Stimulated activated CD4-positive, alpha-beta T cell treated with anti-CD3 and anti-CD28 coated beads, Interleukin-12 subunit alpha, Interleukin-12 subunit beta, amount 100 ng/mL, for 4 hours (primary cell): ENCODE data around the gene PLEKHG3.

Experiments used
- DNase-seq: peaks from one replicate; pipeline ENCODE4 v3.0.0-alpha.2; 2020

The PLEKHG3 gene

DNA sequence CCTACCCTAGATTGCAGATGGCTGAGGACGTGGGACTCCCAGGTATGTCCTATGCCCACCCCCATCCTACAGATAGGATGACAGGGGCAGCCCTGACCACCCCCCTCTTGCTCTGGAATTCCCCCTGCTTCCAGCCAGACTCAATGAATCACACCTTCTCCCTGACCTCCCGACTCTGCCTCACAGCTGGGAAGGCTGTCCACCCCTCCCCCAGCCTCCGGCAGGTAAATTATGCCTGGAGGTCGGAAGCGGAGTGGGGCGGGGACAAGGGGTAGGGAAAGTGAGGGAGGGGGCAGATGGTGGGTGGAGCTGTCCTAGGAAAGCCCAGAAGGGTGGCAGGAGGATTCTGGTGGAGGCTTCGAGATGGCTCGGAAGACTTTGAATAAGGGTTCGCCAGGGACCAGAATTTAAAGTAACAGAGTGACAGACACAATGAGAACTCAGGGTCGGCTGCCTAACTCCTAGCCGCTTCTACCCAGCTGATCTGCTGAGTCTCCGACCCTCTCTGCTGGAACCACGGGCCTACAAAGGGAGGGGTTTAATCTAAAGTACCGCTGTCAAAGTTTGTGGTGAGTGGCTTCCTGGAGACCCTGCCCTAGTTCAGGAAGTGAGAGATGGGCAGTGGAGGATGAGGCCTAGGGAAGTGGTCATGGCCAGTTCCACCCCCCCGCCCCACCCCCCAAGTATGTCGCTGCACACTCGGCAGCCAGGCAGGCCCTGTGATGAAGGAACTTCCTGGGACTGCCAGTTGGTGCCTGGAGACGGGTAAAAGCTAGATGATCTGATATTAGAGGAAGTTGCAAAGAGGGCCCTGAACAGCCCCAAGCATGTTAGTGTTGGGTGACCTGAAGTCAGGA is 4.2 kb downstream of the PLEKHG3 start:
- no peak for DNase-seq

DNA sequence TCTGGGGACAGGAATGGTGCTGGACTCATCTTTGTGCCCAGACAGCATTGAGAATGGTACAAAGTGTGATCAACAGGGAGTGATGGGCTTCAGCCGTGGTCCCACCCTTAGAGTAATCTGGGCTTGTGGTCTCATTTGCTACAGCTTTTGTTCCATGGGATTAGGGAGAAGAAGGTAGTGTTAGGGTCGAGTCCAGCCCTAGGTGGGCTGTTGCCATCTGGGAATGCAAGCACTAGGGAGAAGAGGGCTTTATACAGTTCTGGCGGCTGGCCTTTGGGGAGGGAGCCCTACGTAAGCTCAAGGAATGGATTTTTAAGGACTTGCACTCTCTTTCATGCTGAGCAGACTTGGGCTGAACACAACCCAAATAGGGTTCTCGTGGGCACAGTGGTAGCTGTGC is 4.9 kb downstream of the PLEKHG3 start:
- no peak for DNase-seq

DNA sequence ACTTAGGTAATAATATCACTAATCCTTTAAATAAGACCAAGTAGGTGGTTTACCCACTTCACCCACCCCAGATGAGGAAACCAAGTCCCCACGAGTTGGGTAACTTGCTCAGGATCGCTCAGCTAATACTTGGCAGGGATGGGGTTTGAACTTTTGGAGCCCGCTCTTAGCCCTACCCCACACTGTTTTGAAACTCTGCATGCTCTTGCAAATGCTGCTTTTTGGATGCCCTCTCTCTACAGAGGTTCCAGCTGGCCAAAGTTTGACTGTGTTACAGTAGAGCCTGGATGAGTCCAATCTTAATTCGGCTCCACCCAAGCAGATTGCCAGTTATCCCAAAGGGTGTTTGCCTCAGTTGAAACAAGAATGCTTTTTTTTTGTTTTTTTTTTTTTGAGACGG is 6.8 kb downstream of the PLEKHG3 start:
- no peak for DNase-seq

DNA sequence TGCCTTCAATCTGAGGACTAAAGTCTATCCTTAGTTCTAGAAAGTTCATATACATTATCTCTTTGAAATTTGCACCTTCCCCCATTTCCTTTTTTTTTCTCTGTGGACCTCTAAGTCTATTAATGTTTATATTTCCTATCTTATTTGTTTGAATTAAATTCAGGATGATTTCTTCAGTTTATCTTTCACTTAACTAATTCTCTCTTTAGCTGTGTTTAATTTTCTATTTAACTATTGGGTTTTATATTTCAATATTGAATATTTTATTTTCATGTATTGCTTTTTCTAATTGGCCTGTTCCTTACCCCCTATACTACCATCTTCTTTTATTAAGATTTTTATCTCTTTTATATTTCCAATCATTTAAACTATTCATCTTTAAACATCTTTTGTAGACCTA is 9.5 kb downstream of the PLEKHG3 start:
- DNase-seq: no peak

DNA sequence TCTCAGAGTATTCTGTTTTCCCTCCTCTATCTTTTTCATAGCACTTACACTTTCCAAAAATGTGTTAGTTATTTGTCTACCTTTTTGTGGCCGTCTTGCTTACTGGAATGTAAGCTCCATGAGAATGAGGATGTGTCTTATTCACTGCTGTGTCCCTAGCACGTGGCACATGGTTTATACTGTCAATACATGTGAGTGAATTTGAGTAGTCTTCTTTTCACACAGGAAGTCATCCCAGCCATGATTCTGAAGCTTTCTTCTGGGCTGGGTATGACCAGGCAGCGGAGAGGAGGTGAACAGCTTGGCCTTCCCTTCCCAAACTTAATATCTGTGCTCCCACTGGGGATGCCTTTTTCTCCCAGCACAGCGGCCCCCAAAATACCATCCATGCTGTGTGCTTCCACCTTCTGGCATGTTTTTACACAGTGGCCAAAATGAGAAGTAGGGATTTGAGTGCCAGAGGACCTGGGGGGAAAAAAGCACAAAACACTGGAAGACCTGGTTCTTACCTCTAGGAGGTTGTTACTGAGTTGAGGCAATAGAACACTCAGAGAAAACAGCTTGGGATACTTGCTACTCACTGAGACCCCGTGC is 10.3 kb downstream of the PLEKHG3 start:
- no peak for DNase-seq

DNA sequence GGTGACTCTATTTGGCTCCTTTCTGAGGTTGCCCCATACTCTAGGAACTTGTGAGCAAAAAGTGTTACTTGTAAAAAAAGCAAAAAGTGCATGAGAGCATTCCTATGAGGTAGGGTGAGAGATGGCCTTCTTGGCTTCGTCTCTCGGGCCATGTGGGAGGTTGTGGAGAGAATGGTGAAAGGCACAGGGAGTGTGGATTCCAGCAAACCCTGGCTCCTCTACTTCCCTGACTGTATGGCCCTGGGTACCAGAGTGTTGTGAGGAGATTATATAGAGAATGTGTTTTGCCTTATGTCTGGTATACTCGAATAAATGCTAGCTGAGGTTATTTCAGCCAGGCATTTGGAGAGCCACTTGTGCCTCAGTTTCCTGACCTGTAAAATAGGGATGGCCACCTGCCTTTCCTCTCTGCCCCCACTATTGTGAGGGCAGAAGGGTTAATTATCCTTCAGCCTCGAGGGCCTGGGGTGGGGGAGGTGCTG is 11.0 kb downstream of the PLEKHG3 start:
- no peak for DNase-seq

DNA sequence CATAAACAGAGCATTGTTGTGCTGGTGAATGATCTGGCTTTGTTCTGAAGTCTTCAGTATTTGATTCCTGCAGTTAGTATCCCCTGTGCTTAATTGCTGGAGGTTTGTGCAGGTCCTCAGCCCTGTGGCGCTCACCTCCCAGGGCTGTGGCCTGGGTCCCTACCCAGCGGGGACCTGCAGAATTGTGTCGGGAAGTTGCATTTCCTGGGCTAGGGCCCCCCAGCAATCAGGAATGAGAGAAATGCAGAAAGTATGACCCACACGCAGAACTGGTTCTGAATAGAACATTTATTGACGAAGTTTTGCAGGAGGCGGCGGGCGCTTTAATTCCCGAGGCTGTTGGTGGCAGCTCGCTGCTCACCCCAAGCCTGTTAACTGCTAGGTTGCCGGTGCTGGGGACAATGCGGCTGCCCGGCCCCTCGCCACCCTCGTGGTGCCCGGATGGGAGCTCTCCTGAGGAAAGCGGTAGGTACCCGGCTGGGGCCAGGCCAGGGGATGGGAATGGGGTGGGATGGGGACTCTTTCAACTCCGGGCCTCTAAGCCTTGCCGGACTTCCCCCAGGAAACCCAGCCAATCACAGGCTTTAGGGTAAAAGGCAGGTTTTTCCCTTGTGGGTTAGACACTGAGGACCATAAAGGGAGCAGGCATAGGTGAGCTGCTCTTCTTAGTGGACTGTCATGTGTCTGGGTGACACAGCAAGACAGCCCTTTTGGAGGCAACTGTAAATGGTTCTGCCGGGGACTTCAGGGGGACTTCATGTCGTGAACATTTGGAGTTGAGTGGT is 11.6 kb downstream of the PLEKHG3 start:
- no peak for DNase-seq

DNA sequence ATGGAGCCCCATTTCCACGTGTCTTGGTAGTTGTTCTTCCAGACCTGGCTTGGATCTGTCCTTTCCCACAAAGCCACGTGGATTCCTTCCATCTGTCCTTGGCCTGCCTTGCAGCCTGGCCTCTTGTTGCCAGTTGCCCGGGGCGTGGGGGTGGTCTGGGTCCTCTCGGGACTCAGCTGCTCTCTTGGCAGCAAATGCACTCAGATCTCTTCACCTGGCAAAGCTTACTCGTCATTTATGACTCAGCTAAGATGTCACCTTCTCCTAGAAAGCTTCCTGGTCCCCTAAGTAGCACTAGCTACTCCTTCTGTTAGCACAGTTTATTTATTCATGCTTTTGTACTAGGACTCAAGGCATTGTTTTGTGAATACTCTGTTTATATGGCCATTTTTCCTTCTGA is 13.6 kb downstream of the PLEKHG3 start:
- no peak for DNase-seq

DNA sequence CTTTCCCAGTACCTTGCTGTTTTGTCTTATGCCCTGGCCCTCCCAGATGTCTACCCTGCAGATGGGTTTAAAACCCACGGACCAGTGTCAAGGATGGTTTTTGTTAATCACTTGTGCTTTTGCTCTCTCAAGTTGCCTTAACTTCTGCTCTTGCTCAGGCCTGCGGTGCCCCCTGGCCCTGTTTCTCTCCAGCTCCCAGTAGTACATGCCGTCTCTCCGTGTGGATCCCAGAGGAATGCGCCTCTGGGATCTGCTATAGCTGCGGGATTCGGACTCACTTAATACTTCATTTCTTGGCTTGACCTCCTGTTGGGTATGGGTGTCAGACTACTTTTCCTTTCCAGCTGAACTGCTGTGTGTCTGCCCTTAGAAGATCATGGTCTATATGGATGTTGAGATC is 14.5 kb downstream of the PLEKHG3 start:
- DNase-seq: no peak

DNA sequence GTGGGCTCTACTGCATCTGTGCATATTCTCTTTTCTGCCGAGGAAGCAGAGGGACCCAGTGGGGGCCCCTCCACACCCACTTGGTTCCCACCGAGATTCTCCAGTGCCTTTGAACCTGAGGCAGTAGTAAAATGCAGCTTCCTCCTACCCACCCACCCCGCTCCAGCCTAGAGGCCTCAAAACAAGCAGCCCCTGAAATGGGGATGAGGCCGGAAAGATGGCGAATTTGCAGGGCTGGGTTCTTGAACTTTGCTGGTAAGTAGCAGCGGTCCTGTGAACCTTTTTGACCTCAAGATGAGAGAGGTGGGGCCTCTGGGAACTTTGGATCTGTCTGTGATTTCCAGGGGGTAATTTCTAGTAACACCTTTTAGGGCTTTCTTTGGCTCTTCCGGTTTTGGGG is 15.4 kb downstream of the PLEKHG3 start:
- no peak for DNase-seq

DNA sequence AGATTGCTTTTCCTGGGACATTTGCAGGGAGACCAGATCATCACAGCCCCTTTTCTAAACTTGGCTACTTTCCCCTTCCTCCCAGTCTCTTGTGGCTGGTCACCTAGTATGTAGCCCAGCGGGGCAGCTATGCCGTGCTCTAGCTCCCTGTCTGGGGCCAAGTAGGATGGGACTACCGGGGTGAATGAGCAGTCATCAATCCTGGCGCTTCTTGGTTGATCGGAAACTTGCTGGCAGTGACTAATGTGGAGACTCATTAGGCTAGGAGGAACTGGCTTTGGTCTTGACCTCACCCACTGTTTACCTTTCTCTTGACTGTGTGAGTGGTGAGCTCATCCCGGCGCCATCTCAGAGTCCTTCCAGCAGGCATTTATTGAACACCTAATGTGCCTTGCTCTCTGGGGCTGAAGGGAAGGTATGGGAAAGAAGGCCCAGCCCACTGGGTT is 15.9 kb downstream of the PLEKHG3 start:
- no peak for DNase-seq

DNA sequence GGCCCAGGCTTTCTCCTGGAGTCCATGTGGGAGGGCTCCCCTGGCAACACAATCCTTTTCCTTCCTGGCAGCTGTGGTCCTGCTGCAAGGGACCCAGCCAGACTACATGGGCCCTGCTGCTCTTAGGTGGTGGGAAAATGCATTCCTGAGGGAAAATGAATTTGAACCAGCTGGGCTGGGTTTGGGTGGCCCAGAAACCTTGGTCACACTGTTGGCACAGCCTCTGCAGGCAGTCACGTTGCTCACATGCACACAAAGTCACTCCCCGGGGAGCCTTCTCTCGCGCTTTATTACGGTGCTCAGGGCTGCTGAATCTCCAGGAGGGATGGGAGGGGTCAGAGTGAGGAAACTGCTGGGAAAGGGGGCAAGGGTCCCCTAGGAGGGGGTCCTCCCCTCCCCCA is 17.2 kb downstream of the PLEKHG3 start:
- no peak for DNase-seq

DNA sequence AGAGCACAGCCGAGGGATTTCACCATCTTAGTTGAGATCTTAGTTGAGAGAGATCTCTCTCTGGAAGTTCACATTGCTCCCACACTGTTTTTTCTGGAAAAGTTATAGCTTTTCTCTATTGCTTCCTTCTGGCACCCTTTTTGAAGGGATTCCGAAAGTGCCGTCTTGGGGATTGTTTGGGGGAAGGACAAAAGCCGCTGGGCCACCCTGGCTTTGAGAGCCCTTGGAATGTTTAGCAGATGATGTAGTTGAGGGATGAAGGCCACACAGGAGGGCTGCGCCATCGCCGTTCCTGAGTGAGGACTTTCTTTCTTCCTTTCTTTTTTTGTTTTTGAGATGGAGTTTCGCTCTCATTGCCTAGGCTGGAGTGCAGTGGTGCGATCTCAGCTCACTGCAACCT is 17.7 kb downstream of the PLEKHG3 start:
- DNase-seq: no peak

DNA sequence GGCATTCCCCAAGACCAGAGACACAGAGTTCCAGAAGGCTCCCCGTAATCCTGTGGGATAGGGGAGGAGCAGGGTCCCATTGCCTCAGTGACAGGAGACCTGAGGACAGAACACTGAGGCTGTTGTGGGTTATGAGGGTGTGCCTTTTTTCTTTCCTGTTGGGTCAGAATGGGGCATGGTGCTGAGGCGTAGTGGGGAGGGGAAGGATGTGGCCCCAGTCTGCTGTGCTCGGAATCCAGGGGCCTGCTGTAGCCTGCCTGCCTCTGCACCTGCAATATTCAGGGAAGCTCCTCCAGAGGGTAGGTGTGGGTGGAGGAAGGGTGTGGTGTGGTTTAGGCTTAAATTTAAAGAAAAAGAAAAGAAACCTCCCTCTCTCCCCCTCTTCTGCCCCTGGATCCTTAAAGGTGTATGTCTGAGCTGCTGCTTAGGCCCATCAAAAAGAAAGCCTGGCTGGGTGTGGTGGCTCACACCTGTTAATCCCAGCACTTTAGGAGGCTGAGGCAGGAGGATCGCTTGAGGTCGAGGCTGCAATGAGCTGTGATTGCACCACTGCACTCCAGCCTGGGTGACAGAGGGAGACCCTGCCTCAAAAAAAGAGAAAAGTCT is 18.7 kb downstream of the PLEKHG3 start:
- DNase-seq: no peak

DNA sequence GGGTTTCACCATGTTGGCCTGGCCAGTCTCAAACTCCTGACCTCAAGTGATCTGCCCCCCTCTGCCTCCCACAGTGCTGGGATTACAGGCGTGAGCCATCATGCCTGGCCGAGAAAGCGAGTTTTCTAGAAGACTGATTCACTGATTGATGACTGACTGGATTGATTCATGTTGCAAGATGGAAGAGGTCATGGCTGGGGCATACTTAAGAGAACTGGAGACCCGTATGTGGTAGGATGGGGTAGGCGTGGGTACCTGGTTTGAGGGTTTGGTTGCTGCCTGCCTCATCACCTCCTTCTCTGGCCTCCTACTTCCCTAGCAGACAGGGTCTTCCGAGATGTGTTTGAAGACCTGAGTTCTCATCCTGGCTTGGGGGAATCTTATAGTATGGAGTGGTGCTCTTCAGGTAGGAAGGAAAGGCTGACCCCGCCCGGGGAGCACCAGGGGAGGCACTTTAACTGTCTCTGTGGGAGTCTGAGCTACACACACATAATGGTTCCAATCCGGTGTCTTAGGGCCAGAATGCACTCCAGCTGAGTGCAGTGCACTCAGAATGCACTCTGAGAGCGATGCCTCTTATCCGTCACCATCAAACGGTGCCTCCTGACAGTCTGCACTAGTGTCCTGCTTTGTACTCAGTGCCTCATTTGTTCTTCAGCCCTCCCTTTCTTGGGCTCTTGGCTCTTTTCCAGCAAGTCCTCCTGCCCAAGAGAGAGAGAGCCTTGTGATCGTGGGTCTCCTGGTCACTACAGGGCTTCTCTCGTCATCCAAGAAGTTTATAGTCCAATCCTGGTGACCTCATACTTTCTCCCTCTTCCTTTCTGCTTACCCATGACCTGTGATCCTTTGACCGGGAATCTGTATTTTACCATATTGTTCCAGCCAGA is 19.7 kb downstream of the PLEKHG3 start:
- no peak for DNase-seq

DNA sequence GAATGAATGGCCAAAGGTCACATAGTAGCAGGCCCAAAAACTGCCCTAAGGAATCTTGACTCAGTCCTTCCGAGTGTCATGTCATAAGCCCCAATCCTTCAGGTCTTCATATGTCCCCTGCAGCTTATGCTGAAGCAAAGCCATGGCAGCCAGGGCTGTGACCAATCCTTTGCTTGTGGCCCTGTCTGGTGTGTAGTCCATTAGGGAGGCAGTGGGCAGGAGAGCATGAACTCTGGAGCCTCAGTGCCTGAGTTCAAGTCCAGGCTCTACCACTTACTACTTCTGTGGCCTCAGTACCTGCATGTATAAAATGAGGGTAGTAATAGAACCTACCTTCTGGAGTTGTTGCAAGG is 20.3 kb downstream of the PLEKHG3 start:
- no peak for DNase-seq

DNA sequence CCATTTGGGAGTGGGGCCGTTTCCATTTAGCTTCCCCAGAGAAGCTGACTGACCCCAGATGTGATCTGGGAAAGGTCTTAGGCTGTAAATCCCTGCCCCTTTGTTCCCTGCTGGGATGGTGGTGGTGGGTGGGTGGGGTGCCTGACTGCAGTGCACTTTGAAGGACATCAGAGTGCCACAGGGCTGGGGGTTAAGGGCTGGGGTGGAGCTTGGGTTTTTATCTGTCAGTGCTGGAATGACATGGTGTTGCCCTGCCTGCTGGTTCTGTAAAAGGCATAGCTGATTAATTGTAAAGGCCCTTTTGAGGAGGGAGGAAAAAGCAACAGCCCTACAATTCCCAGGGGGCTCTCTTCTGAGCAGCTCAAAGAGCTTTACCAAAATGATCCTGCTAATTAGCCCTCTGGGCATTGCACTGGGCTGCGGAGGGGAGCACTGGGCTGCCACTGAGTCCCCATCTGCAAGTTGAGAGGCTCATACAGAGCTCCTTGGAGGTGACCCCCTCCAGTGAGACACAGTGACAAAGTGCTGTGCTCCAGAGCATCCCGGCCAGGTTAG is 21.1 kb downstream of the PLEKHG3 start:
- DNase-seq: no peak

DNA sequence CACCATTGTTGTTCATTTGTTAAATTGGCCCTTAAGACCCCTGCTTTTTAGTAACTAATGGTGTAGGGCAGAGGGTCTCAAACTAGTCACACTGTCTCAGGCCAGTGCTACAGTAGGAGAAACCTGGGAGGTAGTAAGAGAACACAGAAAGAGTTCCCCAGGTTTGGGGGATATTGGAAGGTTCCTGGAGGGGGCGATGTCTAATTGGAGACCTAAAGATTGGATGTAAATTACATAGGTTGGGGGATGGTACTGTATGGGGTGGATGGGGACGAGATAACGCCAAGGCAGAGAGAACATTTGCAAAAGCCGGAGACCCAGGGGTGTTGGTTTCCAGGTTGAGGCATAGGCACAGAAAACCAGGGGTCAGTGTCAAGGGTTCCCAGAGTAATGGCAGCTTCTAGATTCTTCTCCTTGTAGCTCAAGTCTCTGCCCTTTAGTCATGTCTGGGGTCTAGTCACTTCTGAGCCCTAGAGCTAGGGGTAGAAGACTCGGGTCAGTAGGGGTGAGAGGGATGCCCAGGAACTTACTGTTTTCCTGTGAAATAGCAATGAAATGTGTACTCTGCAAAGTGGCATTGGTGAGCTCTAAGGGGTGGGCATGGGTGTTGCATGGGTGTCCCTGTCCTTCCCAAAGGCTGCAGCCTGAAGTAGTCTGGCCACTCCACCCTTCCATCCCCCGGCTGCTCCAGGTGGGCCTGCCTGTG is 21.8 kb downstream of the PLEKHG3 start:
- DNase-seq: no peak

DNA sequence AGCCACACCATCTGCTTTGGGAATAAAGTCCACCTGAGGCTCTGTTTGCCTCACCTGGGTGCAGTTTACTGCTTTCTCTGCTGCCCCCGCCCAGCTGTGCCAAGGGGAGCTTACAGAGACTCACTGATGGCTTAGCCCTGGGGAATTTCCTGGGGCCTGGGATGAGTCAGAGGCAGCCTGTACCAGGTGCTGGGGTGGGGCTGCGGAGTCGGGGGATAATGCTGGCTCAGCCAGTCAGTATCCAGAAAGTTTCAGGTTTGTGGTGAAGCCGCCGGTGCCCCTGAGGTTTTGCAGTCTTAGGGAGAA is 22.3 kb downstream of the PLEKHG3 start:
- peak; percentile 18 for DNase-seq

DNA sequence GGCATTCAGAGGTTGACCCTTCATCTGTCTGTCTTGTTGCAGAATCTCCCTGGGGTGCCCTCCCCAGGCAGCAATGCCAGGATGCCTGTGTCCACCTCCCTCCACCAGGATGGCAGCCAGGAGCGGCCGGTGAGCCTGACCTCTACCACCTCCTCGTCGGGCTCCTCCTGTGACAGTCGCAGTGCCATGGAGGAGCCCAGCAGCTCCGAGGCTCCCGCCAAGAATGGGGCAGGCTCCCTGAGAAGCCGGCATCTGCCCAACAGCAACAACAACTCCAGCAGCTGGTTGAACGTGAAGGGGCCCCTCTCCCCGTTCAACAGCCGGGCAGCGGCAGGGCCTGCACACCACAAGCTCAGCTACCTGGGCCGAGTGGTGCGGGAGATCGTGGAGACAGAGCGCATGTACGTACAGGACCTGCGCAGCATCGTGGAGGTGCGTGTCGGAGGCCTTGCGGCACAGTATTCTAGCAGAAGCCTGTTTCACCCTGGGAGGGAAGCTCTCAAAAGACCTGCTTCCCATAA is 23.4 kb downstream of the PLEKHG3 start:
- no peak for DNase-seq

DNA sequence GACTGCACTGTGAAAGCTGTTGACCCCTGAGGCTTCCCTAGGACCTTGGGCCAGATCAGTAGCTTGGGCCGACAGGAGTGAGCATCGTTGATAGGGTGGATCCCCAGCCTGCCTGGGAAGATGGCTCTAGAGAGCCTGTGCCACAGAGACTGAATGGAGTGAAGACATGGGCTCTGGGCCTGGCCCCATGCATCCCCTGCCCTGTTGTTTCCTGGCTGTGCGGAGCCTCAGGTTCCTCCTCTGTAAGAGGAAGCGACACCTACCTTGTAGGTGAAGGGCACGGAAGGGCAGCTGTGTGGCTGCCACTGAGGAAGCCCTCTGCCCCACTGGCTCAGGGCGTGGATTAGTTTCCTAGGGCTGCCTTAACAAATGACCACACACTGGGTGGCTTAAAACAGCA is 23.9 kb downstream of the PLEKHG3 start:
- DNase-seq: no peak
